ENCODE measurements around the gene AGPAT4.

Gene AGPAT4

DNA sequence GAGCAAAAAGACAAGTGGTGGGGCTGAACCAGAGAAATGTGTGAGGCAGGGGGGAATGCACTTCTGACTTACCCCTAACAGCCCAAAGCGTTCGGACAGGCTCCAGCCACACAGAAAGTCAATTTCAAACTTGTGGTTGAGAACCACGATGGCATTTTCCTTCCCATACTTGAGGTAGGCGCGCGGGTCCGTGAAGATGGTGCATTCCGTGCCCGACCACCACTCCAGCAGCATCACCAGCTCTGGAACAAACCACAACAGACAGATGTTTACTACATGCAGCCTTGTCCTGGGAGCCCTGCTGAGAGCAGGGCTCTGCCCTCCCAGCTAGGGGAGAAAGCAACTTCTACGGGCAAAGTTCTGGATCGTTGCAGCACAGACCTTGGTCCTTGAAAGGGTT, 107.7 kb downstream of the AGPAT4 start:
- DNase-seq (ENCODE audit: low read depth), result no peak

DNA sequence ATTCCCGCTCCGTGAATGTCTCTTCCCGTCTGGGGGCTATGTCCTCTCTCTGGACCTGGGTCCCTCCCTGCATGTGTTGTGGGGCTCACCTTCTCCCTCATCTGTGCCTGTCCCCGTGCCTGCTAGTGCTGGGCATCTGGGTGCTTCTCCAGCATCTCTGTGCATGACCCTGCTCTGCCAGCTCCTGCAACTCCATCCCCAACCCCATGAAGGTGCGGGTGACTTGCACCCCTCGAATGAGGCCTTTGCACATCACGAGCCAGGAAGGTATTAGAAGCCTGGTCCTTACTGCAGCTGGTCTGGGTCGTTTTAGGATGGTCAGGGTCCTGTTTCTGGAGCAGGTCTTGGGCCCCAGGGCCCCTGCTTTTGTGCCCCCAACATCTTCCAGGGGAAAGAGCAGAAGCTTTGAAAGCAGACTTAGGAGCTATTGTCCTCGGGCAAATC, 109.7 kb downstream of the AGPAT4 start:
- DNase-seq (ENCODE audit: low read depth), result no peak

- DNase-seq (ENCODE audit: low read depth), result no peak
Observed at GRCh38 chr6:161163466-161164181, 110.2 kb downstream of the AGPAT4 start.

- DNase-seq (ENCODE audit: low read depth), result no peak
Observed at GRCh38 chr6:161162722-161163121, 111.1 kb downstream of the AGPAT4 start.

GRCh38 chr6:161161889-161162624, 111.8 kb downstream of the AGPAT4 start:
- peak; percentile 21 for DNase-seq (ENCODE audit: low read depth)

GRCh38 chr6:161161121-161161520, 112.7 kb downstream of the AGPAT4 start:
- no peak for DNase-seq (ENCODE audit: low read depth)

- DNase-seq (ENCODE audit: low read depth), result no peak
Observed at GRCh38 chr6:161154796-161155335, 119.0 kb downstream of the AGPAT4 start.

DNA sequence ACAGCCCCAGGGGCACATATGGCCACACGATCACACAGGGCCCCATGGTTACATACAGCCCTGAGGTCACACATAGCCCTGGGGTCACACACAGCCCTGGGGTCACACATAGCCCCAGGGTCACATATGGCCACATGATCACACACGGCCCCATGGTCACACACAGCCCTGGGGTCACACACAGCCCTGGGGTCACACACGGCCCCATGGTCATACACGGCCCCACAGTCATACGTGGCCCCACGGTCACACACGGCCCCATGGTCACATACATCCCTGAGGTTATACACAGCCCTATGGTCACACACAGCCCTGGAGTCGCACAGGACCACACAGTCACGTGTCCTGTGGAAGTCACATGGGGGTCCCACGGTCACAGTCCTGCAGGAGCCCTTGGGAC, 120.1 kb downstream of the AGPAT4 start:
- DNase-seq (ENCODE audit: low read depth), result no peak

- no peak for DNase-seq (ENCODE audit: low read depth)
Observed at GRCh38 chr6:161152907-161153662, 120.8 kb downstream of the AGPAT4 start.

GRCh38 chr6:161152527-161152862, 121.4 kb downstream of the AGPAT4 start:
- no peak for DNase-seq (ENCODE audit: low read depth)

GRCh38 chr6:161151660-161152526, 122.0 kb downstream of the AGPAT4 start:
- no peak for DNase-seq (ENCODE audit: low read depth)

DNA sequence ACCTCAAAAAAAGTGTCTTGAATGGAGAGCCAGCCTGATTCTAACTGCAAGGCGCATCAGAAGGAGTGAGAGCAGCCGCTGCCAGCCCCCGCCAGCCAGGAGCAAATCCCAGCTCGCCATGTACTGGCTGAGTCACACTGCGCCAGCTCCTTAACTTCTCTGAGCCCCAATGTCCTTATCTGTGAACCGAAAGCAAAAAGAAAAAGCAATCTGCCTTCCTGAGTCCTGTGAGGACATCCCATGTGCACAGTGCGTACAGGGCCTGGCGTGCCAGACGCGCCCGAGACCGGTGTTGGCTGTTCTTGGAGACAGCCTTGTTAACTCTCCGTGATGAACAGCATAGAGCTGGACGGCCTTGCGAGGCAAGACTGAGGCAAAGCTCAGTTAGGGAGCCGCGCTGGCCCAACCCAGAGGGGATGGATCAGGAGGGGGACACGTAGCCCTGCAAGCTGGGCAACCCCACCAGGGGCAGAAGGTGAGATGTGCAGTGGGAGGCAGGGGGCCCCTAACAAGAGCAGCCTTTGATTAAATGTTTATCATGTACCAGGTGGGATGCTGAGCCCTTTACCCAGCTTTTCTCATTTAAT, 122.7 kb downstream of the AGPAT4 start:
- DNase-seq (ENCODE audit: low read depth), result no peak

DNA sequence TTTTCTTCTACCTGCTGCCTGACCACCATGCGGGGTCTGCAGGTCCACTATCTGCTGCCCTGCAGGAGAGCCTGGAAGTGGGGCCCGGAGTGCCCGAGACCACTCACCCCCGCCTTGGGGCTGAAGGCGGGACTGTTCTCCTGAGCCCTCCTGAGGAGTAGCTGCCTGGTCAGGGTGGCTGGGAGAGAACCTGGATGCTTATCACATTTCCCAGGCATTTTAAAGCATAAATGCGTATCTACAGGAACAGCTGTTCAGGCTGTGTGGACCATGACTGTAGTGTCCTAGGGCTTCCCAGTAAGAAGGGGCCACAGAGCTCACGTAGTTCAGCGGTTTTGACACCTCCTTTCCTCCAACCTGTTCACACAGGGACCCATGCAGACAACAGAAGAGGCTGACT, 123.3 kb downstream of the AGPAT4 start:
- no peak for DNase-seq (ENCODE audit: low read depth)

DNA sequence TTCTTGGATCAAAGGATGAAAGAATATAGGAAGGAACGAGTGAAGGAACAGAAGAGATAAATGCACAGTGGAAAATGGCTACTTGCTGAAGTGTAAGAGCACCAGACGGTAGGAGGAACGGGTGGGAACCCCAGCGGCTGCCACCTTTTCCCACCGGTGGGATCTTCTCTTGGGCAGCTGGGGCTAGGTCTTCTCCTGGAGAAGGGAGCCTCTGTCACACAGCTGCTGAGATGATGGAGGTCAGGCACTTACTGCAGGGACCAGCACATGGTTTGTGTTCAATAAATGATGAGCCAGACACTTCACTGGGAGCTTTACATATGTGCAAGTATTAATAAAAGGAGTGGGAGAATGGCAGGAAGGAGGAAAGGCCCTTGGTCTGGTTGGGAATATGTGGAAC, 123.7 kb downstream of the AGPAT4 start:
- DNase-seq (ENCODE audit: low read depth), result no peak

GRCh38 chr6:161143663-161144430, 130.0 kb downstream of the AGPAT4 start:
- DNase-seq (ENCODE audit: low read depth), result no peak

- DNase-seq (ENCODE audit: low read depth), result no peak
Observed at GRCh38 chr6:161142957-161143296, 130.9 kb downstream of the AGPAT4 start.

GRCh38 chr6:161141173-161141572, 132.7 kb downstream of the AGPAT4 start:
- DNase-seq (ENCODE audit: low read depth), result no peak

DNA sequence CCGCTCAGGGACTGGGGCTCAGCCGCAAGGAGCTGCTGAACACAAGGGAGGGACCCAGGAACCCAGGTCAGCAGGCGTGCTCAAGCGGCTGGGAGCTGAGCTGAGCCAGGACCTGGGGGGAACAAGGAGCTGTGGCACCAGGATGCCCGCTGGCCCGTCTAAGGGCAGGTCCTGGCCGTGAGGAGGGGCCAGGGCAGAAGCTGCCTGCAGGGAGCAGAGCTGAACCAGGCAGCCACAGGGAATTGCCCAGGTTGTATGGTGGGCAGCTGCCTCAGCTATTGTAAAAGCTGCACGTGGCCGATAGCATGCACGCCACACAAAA, 133.3 kb downstream of the AGPAT4 start:
- DNase-seq (ENCODE audit: low read depth), result no peak

- DNase-seq (ENCODE audit: low read depth), result no peak
Observed at GRCh38 chr6:161139766-161140553, 133.9 kb downstream of the AGPAT4 start.

DNA sequence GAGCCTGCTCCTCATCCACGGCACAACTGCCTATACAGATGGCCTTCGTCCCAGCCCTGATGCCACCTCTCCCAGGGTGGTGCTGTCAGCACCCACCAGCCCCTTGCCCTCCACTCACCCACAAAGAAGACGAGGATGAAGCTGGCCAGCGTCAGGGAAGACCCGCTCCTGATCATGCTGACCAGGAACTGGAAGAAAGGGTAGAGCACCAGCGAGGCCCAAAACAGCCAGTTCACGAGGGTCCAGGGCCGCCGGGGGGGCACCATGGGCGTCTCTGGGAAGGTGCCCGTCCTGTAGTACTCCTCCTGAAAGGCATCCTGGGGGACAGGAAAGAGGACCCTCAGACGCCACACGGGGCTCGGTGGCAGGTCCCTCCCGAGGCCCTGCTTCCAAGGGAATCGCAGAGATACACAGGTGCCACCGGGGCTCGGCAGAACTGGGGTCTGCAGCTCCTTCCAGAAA, 134.5 kb downstream of the AGPAT4 start:
- no peak for DNase-seq (ENCODE audit: low read depth)

Data from fibroblast of the conjunctiva (primary cell).